Vagina (tissue), 2 donors: ENCODE data around the gene TMEM14C.

ENCODE experiments used
- CTCF ChIP-seq, 3 experiments: fragments of 450-650 bp in 2 of 3; fragments of 200-600 bp in 1 of 3; sonication (generic) in 1 of 3; IDR thresholded peaks; one replicate each; pipeline ENCODE4 v1.5.1; 2017 to 2019; ENCODE audit warnings: antibody characterized with exemption in 3 of 3, mild to moderate bottlenecking in 2 of 3, moderate library complexity in 2 of 3
- POLR2A ChIP-seq, 2 donors: fragments of 450-650 bp; IDR thresholded peaks; one replicate each; pipeline ENCODE4 v1.6.1; 2017; ENCODE audit warnings: antibody characterized with exemption in 2 of 2, mild to moderate bottlenecking in 2 of 2, moderate library complexity in 2 of 2

DNA sequence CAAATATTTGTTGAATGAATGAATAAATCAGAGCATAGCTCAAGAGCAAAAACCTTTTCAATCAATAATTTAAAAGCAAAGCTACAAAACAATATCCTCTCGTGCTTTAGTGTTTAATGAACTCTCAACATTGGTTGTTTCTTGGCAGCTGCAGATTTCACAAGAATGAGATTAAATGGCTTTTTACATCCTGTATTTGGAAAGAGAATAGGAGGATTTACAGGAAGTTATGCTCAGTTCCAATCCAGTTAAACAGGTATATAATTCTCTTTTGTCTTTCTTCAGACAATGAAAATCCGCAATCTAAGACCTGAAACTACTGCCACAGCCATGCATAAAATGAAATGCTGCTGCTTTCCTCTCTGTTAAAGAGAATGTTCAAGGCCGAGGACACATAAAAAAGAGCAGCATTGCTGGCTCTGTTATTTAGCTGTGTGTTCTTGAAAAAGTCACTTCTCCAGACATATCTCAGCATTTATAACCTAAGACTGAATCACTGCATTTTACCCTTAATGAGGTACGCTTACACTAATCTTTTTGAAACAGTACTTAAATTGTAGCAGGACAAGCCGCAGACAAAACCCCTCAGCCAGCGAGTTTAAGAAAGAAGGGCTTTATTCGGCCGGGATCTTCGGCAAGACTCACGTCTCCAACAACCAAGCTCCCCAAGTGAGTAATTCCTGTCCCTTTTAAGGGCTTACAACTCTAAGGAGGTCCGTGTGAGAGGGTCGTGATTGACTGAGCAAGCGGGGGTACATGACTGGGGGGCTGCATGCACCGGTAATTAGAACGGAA is 32.0 kb upstream of the TMEM14C start:
- no peak for TF ChIP-seq CTCF (IDR thresholded peaks at IDR 0.05)
- no peak for TF ChIP-seq POLR2A (IDR thresholded peaks at IDR 0.05)
